NCI-H146 treated with DMSO at 0.1 percent for 48 hours (cell line): ENCODE results near the gene SRGAP1.

Experiments
- DNase-seq: peaks from one replicate; lab custom pipeline; 2025; ENCODE audit not compliant: unreplicated experiment; lab: John Stamatoyannopoulos, UW

SRGAP1 gene

GRCh38 chr12:64081008-64081404 is 236.5 kb downstream of the SRGAP1 start:
- DNase-seq: no peak

- DNase-seq: no peak
Measured at GRCh38 chr12:64082116-64082515, 237.6 kb downstream of the SRGAP1 start.

DNA sequence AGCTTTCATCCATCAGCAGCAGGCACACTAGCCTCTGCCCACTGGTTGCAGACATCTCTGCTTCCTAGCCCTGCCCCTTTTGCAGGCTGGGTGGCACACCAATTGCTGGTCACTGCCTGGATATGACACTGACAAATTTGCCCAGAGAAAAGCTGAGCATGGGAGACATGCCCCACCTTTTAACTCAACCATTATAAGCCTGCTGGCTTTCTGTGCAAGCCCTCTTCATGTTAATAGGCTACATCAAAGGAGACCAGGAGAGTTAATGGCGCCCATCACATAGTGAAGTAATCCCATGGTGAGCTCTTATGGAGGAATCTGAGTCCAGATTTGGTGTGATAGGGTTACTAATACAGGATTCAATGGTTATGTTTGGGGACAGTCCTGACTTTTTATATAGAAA is 238.4 kb downstream of the SRGAP1 start:
- no peak for DNase-seq

GRCh38 chr12:64083285-64084210 is 239.0 kb downstream of the SRGAP1 start:
- no peak for DNase-seq

DNA sequence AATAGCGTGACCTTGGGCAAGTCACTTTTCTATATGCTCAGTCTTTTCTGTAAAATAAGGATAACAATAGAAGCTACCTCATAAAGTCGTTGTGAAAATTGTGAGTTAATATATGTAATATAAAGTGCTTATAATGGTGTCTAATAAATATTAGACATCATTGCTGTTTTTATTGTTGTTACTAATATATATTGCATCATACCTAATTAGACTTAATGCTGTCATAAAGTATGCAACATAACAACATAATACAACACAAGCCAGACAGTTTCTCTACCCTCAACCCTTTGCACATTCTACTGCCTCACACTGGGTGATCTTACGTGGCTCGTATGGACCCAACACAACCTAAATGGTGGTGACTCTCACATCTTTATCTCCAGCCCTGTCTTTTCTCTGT is 240.7 kb downstream of the SRGAP1 start:
- no peak for DNase-seq

- DNase-seq: no peak
Measured at GRCh38 chr12:64085996-64086395, 241.5 kb downstream of the SRGAP1 start.

GRCh38 chr12:64086946-64087345 is 242.4 kb downstream of the SRGAP1 start:
- no peak for DNase-seq

DNA sequence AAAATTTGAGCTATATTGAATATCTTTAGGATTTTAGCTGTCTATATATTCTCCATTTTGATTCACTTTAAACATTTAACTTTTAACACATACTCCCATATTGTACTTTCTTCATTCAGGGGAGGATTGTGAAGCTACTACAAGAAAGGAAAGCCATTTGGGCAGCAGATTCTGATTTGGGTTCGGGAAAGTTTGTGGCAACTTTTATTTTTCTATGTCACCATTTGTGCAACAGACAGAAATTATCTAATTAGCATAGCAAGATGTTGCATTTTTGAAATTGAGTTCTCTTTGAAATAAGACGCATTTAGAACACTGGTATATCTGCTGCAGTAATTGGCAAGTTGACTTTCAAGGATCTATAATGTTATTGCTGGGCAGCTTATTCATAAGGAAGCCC is 243.3 kb downstream of the SRGAP1 start:
- no peak for DNase-seq

- no peak for DNase-seq
Measured at GRCh38 chr12:64088431-64089349, 244.2 kb downstream of the SRGAP1 start.

DNA sequence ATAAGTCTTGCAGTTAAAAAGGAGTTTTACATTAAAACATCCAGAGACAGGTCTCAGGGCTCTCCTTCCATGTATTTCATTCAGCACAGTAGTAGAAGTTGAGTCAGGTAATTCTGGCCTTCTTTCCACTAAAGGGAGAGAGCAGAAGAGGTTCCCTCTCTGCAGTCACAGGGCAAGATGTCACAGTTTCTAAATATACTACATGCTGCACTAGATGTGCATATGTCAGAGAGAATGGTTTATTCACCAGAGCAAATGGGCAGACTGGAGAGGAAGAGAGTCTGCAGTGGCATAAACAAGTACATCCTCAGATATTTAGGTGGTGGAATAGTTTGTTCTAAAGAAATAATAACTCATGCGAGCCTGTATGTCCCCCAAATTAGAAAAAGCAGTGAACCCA is 245.5 kb downstream of the SRGAP1 start:
- no peak for DNase-seq

DNA sequence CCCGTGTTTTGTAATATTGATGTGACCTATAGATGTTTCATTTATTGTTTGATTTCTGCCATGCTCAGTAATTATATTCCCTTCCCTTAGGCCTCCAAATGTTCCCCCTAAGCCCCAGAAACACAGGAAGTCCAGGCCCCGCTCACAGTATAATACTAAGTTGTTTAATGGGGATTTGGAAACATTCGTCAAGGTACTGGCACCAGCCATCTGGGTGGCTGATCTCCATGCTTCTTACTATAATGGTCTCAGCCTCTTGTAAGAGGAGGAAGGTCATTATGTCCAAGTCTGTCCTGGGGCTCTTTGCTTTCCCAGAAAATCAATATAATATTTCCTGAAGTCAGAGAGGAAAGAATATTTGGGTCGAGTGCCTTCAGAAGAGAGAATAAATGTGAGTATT is 246.7 kb downstream of the SRGAP1 start:
- no peak for DNase-seq

DNA sequence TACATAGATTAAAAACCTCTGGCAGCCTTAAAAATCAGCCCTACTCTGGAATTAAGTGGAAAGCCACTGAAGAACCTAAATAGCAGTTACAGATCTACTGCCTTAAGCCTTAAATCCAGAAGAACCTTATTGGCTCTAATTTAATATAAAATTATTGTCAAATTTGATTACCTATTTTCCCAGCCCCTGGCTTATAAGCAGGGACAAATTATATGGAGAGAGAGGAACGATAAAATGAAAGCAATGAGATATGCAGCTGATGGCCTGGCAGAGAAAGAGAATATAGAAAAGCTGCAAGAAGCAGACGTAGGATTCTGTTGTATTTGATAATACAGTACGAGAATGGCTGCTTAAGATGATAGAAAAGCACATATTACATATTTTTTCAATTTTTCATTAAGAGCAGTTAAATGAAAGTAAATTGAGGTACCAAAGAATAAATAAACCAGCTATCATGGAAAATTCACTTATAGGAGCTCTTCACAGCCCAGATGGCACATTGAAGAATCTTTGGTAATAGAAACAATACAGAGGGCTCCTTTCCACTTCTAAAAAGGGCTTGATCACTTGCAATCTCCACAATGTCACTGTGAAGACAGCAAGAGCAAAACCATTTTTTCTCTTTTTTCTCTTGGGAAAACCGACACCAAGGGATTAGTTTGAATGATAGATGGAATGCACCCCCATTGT is 248.2 kb downstream of the SRGAP1 start:
- DNase-seq: no peak

DNA sequence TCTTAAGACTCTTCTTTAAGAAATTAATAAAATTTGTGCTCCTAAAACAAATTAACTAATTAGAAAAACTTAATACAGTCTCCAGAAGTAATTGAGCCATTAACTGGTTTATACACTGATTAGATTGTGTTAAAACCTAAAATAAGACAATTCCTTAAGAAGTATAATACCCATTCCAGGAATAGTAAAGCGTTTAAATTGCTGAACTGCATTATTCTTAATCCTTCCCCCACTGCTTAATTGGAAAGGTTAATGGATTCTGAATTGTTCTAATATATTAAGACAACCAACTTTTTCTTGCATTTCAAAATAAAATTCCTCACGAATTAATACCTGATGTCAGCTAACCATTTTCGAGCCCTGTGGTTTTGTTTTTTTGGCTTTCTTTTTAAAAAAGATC is 249.2 kb downstream of the SRGAP1 start:
- DNase-seq: no peak

DNA sequence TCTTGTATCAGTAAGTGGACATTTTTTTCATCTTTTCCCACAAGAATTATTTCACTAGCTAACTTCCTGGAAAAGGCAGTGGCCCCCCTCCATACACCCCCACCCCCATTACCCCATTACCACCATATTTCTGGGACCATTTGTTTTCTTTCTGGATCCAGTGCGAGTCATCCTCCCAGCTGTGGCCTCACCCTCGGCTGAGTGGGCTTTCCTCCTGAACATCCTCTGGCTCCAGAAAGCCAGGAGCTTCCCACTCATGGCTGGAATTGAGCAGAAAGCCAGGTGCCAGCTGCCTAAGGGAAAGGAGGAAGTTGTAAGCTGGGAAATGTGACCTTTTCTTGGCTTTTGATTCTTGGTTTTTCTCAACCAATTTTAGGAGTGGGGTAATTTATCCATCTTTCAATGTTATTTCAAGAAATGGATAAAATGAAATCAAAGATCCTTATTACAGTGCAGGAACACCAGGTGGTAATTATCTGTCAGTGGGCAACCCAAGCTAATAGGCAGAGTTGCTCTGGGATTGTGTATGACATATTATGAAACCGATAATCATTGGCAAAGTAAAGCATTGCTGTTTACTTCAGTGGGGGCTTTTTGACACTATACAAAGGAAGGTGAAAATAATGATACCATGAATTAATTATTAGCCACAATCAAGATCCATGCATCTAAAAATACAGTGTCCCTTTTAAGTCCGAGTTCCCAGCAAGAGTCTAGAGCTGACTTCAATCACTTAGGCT is 253.0 kb downstream of the SRGAP1 start:
- DNase-seq: no peak

DNA sequence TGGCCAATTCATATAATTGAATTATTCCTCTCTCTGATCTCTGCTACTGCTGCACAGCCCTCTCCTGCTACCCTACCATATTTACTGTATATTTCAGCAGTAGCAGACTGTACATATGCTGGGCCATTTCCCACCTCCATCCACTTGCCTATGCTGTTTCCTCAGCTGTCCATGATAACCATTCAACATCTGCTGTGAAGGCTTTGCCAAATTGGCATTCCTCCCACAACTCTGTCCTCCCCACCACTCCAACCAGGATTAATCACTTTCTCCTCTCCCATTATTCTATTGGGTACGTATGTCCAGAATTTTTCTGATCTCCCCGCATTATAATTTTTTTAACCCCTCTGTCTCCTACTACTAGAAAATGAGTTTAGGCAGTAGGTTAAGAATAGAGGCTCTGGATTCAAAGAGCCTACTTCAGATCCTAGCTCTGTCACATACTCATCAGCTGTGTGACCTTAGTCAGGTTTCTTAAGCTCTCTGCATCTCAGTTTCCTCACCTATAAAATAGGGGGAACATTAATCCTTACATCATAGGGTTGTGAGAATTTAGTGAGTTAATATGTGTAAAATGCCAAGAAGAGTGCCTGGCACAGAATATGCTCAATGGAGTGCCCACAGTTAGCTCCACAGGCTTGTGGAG is 254.3 kb downstream of the SRGAP1 start:
- DNase-seq: no peak

- DNase-seq: no peak
Measured at GRCh38 chr12:64099397-64099796, 254.9 kb downstream of the SRGAP1 start.

DNA sequence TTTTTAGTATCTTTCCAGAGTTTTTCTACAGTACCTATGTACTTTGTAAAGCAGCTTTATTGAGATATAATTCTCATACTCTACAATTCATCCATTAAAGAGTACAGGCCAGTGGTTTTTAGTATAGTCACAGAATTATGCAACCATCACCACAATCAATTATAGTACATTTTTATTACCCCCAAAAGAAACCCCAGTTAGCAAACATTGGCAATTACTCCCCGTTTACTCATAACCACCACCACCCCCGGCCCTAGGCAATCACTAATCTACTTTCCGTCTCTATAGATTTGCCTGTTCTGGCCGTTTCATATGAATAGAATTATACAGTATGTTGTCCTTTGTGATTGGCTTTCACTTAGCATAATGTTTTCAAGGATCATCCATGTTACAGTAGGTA is 257.8 kb downstream of the SRGAP1 start:
- DNase-seq: no peak

GRCh38 chr12:64103825-64104740 is 259.6 kb downstream of the SRGAP1 start:
- no peak for DNase-seq

- no peak for DNase-seq
Measured at GRCh38 chr12:64105026-64105425, 260.5 kb downstream of the SRGAP1 start.
